ENCODE data around the gene SCAMP5.

Gene SCAMP5

DNA sequence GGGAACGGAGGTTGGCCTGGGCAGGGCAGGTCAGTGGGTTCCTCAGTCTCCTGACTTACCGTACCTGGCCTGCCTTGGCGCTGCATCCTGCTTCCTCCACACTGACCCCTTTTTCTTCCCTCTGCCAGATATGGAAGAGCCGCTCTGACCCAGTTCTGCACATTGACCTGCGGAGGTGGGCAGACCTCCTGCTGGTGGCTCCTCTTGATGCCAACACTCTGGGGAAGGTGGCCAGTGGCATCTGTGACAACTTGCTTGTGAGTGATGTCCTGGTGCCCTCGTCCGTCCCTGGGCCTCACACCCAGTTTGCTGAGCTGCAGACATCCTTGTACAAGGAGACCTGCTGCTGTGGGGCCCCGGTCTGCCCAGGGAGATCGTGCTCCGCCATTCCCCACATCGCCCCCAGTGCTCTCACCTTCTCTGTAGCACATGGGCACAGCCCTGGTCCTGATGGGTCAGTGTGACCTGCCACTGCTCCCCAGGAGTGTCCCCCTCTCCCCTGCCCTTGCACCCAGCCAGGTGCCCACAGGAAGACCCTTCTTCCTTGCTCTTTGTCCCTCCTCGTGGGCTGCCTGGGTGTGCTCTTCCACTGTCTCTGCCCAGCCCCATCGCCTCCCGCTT is 49.0 kb downstream of the SCAMP5 start:
- peaks cover 27% of the 10 kb centered on the region for H3K4me1 ChIP-seq (ENCODE audit: control insufficient read depth, insufficient read depth, low read length)
- no peak overlapping the region for H3K9ac ChIP-seq (ENCODE audit: low read length)
- peak overlapping the region; percentile 19 for H3K27ac ChIP-seq (ENCODE audit: low read depth, low read length)
- no peaks in the 10 kb centered on the region for H3K27me3 ChIP-seq (ENCODE audit: control insufficient read depth, insufficient read depth, low read length)
- H3K36me3 ChIP-seq (ENCODE audit: control insufficient read depth, insufficient read depth, low read length), result no peaks in the 10 kb centered on the region
- peak overlapping the region; percentile 5 for H3K4me3 ChIP-seq (ENCODE audit: low read length)

DNA sequence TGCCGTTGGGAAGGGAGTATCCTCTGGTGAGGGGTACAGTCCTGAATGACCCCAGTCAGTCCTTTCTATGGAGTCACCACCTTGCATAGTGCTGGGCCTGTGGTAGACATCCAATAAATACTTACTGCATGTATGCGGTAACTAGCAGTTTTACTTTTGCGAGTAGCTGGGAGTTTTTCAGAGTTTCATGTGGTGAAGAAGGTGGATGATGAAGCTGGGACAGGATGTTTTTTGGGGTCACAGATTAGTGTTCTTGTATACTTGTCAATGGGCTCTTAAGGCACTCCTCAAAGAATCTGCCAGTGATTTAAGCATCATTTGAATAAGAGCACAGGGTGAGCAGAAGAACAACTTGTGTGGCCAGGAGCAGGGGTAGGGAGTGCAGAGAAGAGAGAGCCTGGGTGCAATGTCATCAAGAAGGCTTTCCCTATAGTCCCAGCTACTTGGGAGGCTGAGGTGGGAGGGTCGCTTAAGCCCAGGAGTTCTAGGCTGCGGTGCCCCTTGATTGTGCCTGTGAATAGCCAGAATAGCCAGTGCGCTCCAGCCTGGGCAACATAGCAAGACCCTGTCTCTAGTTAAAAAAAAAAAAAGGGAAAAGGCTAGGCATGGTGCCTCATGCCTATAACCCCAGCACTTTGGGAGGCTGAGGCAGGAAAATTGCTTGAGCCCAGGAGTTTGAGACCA is 50.1 kb downstream of the SCAMP5 start:
- Histone ChIP-seq H3K27me3 (ENCODE audit: control insufficient read depth, insufficient read depth, low read length) (no peaks in the 10 kb centered on the region), H3K27ac (ENCODE audit: low read depth, low read length) (no peak overlapping the region), H3K4me3 (ENCODE audit: low read length) (no peak overlapping the region), H3K4me1 (ENCODE audit: control insufficient read depth, insufficient read depth, low read length) (peaks cover 29% of the 10 kb centered on the region), H3K36me3 (ENCODE audit: control insufficient read depth, insufficient read depth, low read length) (no peaks in the 10 kb centered on the region), H3K9ac (ENCODE audit: low read length) (no peak overlapping the region)

DNA sequence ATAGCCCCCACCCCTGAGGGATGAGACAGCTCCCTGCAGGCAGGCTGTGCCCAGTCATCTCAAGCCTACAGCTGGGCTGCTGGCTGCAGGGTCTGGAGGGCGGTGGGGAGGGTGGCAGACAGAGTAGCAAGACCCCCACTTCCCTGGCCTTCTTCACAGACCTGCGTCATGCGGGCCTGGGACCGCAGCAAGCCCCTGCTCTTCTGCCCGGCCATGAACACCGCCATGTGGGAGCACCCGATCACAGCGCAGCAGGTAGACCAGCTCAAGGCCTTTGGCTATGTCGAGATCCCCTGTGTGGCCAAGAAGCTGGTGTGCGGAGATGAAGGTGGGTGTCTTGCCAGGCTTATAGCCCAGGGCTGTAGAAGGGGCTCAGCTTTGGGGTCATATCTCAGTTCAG is 53.0 kb downstream of the SCAMP5 start:
- Histone ChIP-seq H3K27me3 (ENCODE audit: control insufficient read depth, insufficient read depth, low read length) (no peaks in the 10 kb centered on the region), H3K27ac (ENCODE audit: low read depth, low read length) (no peak overlapping the region), H3K9ac (ENCODE audit: low read length) (no peak overlapping the region), H3K4me1 (ENCODE audit: control insufficient read depth, insufficient read depth, low read length) (peaks cover 24% of the 10 kb centered on the region), H3K36me3 (ENCODE audit: control insufficient read depth, insufficient read depth, low read length) (no peaks in the 10 kb centered on the region), H3K4me3 (ENCODE audit: low read length) (no peak overlapping the region)

DNA sequence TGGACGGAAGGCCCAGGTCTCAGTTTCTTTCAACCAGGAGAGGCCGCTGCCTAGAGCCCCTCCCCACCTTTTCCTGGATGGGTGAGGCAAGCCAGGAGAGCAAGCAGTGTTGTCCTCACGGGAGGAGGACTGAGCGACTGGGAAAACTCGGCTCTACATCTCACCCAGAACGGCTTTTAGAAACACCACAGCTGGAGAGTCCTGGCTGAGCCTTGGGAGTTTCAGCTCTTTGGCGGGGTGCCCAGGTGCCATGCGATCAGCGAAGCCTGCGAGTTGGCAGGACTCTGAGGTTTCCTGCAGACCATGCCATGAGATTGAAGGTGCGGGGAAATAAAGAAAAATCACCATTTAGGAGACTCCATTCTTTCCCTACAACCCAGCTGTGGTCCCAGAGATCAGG is 54.0 kb downstream of the SCAMP5 start:
- no peaks in the 10 kb centered on the region for H3K27me3 ChIP-seq (ENCODE audit: control insufficient read depth, insufficient read depth, low read length)
- H3K27ac ChIP-seq (ENCODE audit: low read depth, low read length), result peak overlapping the region; percentile 28
- peaks cover 20% of the 10 kb centered on the region for H3K4me1 ChIP-seq (ENCODE audit: control insufficient read depth, insufficient read depth, low read length)
- H3K9ac ChIP-seq (ENCODE audit: low read length), result no peak overlapping the region
- H3K36me3 ChIP-seq (ENCODE audit: control insufficient read depth, insufficient read depth, low read length), result no peaks in the 10 kb centered on the region
- no peak overlapping the region for H3K4me3 ChIP-seq (ENCODE audit: low read length)

DNA sequence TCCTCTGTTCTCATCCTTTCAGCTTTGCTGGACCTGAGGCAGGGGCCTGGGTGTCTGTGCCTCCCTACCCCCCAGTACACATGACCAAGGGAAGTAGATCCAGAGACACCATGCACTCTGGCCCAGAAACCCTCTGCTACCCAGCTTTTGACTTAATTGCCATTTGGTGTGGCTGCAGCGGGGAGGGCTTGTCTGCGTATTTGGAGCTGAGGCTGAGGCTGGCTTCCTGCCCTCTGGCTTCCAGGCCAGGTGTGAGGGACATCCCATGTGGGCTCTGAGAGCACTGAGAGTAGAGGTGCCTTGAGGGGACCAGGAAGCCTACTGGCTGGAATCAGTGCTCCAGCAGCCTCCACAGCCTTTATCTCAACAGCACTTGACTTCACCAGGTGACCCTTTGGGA is 54.9 kb downstream of the SCAMP5 start:
- no peaks in the 10 kb centered on the region for H3K36me3 ChIP-seq (ENCODE audit: control insufficient read depth, insufficient read depth, low read length)
- H3K9ac ChIP-seq (ENCODE audit: low read length), result no peak overlapping the region
- H3K4me1 ChIP-seq (ENCODE audit: control insufficient read depth, insufficient read depth, low read length), result peaks cover 16% of the 10 kb centered on the region
- H3K4me3 ChIP-seq (ENCODE audit: low read length), result no peak overlapping the region
- H3K27me3 ChIP-seq (ENCODE audit: control insufficient read depth, insufficient read depth, low read length), result no peaks in the 10 kb centered on the region
- H3K27ac ChIP-seq (ENCODE audit: low read depth, low read length), result no peak overlapping the region

DNA sequence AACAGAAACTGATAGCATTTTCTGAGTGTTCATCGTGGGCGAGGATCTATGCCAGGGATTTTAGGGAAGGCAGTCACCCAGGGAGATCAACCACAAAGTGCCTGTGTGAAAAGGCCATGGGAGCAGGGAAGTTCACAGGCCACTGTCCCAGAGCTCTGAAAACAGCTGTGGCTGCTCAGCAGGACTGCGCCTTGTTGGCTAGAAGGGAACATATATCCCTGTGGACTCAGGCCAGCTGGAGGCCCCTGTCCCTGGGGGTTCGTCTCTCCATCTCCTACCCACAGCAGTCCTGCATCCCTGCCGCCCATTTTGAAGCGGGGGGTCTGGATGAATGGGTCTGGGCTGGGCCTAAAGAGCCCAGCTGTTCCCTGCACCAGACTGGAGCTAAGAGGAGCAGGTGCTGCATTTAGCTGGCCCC is 55.8 kb downstream of the SCAMP5 start:
- Histone ChIP-seq H3K27me3 (ENCODE audit: control insufficient read depth, insufficient read depth, low read length) (no peaks in the 10 kb centered on the region), H3K27ac (ENCODE audit: low read depth, low read length) (no peak overlapping the region), H3K4me3 (ENCODE audit: low read length) (no peak overlapping the region), H3K9ac (ENCODE audit: low read length) (no peak overlapping the region), H3K4me1 (ENCODE audit: control insufficient read depth, insufficient read depth, low read length) (peaks cover 16% of the 10 kb centered on the region), H3K36me3 (ENCODE audit: control insufficient read depth, insufficient read depth, low read length) (no peaks in the 10 kb centered on the region)

DNA sequence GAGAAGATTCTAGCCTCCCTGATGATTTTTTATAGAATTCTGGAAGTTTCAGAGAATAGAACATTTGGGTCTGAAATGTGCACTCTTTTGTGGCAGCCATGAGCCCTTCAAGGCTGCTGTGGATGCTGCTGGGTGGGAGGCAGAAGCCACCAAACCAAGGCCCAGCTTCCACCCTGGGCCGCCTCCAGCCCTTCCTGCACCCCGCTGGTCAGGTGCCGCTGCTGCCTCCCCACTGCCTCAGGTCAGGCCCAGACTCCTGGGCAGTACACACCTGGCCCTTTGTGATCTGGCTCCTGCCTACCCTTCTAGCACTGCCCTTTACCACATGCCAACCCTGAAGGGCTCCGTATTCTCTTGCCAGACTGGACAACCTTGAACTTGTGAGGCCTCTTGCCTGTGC is 56.3 kb downstream of the SCAMP5 start:
- H3K36me3 ChIP-seq (ENCODE audit: control insufficient read depth, insufficient read depth, low read length), result no peaks in the 10 kb centered on the region
- no peak overlapping the region for H3K27ac ChIP-seq (ENCODE audit: low read depth, low read length)
- H3K9ac ChIP-seq (ENCODE audit: low read length), result no peak overlapping the region
- H3K27me3 ChIP-seq (ENCODE audit: control insufficient read depth, insufficient read depth, low read length), result no peaks in the 10 kb centered on the region
- H3K4me1 ChIP-seq (ENCODE audit: control insufficient read depth, insufficient read depth, low read length), result peaks cover 16% of the 10 kb centered on the region
- no peak overlapping the region for H3K4me3 ChIP-seq (ENCODE audit: low read length)

DNA sequence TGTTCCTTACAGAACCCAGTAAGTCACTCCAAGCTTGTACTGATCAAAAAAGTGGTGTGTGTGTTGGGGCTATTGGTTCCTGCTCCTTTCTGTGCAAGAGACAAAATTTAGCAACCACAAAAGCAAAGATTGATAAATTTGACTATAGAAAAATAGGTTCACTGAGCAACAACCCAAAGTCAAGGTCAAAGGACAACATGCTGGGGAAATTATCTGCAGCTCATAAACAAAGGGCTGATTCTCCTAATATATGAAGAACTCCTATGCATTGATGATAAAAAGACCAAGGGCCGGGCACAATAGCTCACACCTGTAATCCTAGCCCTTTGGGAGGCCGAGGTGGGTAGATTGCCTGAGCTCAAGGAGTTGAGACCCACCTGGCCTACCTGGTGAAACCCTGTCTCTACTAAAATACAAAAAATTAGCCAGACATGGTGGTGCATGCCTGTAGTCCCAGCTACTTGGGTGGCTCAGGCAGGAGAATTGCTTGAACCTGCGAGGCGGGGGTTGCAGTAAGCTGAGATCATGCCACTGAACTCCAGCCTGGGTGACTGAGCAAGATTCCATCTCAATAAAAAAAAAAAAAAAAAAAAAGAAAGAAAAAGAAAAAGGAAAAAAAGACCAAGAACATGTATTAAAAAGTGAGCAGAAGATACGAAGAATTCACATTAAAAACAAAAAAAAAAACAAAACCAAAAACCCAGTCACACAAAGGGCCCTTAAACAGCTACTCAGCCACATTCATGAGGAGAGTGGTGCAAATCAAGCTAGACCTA is 57.8 kb downstream of the SCAMP5 start:
- Histone ChIP-seq H3K27ac (ENCODE audit: low read depth, low read length) (no peak overlapping the region), H3K4me3 (ENCODE audit: low read length) (no peak overlapping the region), H3K36me3 (ENCODE audit: control insufficient read depth, insufficient read depth, low read length) (no peaks in the 10 kb centered on the region), H3K9ac (ENCODE audit: low read length) (no peak overlapping the region), H3K4me1 (ENCODE audit: control insufficient read depth, insufficient read depth, low read length) (peaks cover 8% of the 10 kb centered on the region), H3K27me3 (ENCODE audit: control insufficient read depth, insufficient read depth, low read length) (no peaks in the 10 kb centered on the region)

DNA sequence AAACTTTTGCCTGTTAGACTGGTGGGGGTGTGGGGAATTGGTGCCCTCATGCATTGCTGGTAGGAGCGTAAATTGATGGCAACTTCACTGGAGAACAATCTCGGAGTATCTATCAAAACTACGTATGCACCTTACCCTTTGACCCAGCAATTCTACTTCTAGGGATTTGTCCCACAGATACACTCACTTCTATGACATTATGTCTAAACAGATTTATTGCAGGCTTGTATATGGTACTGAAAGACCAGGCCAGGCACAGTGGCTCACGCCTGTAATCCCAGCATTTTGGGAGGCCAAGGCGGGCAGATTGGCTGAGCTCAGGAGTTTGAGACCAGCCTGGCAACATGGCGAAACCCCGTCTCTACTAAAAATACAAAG is 58.4 kb downstream of the SCAMP5 start:
- H3K9ac ChIP-seq (ENCODE audit: low read length), result no peak overlapping the region
- no peaks in the 10 kb centered on the region for H3K36me3 ChIP-seq (ENCODE audit: control insufficient read depth, insufficient read depth, low read length)
- H3K27me3 ChIP-seq (ENCODE audit: control insufficient read depth, insufficient read depth, low read length), result no peaks in the 10 kb centered on the region
- peaks cover 7% of the 10 kb centered on the region for H3K4me1 ChIP-seq (ENCODE audit: control insufficient read depth, insufficient read depth, low read length)
- H3K27ac ChIP-seq (ENCODE audit: low read depth, low read length), result no peak overlapping the region
- no peak overlapping the region for H3K4me3 ChIP-seq (ENCODE audit: low read length)

DNA sequence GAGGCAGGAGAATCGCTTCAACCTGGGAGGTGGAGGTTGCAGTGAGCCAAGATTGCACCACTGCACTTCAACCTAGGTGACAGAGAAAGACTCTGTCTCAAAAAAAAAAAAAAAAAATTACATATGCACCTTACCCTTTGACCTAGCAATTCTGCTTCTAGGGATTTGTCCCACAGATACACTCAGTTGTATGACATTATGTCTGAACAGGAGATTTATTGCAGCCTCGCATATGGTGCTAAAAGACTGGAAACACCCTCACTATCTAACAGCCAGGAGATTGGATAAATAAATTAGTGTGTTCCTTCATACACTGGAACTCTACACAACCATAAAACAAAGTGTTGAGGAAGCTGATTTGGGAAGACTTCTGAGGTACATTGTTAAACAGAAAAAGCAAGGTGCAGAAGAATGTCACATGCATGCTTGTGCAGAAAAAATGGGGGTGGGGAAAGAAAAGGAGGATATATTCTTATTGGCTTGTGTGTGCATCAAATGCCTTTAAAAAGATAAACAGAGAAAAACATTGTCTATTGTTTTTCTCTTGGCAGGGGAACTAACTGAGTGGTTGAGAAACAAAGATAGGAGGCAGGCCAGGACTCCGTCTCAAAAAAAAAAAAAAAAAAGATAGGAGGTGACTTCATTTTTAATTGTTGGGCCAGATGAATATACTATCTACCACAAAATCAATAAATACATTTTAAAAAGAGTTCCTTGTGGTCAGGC is 59.0 kb downstream of the SCAMP5 start:
- Histone ChIP-seq H3K9ac (ENCODE audit: low read length) (no peak overlapping the region), H3K27me3 (ENCODE audit: control insufficient read depth, insufficient read depth, low read length) (no peaks in the 10 kb centered on the region), H3K4me1 (ENCODE audit: control insufficient read depth, insufficient read depth, low read length) (peaks cover 3% of the 10 kb centered on the region), H3K36me3 (ENCODE audit: control insufficient read depth, insufficient read depth, low read length) (no peaks in the 10 kb centered on the region), H3K4me3 (ENCODE audit: low read length) (no peak overlapping the region), H3K27ac (ENCODE audit: low read depth, low read length) (no peak overlapping the region)

DNA sequence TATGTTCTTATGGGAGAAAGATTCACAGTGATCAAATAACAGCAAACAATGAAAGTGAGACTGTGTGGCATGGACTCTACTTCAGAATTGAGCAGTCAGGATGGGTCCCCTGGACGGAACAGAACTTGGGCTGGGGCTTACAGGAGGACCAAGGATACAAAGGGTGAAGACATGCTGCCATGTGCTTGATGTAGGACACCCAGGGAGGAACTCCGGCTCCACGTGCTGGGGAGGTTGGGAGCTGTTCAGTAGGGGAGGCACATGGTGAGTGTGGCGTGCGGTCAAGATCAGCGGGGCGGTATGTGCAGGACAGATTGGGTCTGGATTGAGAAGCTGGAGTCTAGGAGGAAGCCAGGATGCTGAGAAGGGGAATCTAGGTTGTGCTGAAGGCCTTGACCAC is 60.7 kb downstream of the SCAMP5 start:
- Histone ChIP-seq H3K36me3 (ENCODE audit: control insufficient read depth, insufficient read depth, low read length) (no peaks in the 10 kb centered on the region), H3K4me3 (ENCODE audit: low read length) (no peak overlapping the region), H3K27me3 (ENCODE audit: control insufficient read depth, insufficient read depth, low read length) (no peaks in the 10 kb centered on the region), H3K9ac (ENCODE audit: low read length) (no peak overlapping the region), H3K27ac (ENCODE audit: low read depth, low read length) (no peak overlapping the region), H3K4me1 (ENCODE audit: control insufficient read depth, insufficient read depth, low read length) (no peaks in the 10 kb centered on the region)

DNA sequence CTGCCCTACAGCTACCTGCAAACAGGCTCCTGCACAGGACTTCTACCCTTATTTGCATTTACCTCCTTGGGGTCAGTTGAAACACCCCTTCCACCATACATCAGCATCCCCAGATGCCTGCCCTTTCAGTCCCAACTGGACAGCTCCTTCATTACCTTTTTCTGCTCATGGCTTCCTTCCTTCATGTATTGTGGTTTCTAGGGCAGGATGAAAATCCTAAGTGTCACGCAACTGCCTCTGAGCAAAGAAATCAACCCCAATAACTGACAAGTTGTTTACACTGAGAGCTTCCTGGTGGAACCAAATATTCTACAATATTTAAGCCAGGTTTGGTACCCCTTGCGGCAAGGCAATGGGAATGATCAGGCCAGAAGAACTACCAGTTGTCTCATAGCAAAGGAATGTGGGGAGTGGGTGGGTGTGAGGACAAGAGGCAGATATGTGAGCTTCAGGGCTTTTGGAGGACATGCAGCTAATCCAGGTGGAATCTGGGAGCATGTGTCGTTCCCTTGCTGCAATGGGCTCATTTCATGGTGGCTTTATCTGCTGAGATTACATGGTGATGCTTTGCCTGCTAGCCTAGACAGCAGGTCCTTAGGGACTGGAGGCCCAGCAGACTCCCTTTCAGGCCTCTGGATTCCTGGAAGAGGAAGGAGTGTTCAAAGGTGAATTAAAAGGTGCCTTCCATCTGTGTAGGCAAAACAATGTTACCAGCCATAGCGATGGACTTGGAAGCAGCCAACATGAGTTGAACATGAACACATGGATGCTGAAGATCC is 63.0 kb downstream of the SCAMP5 start:
- Histone ChIP-seq H3K36me3 (ENCODE audit: control insufficient read depth, insufficient read depth, low read length) (no peaks in the 10 kb centered on the region), H3K4me3 (ENCODE audit: low read length) (no peak overlapping the region), H3K27me3 (ENCODE audit: control insufficient read depth, insufficient read depth, low read length) (no peaks in the 10 kb centered on the region), H3K27ac (ENCODE audit: low read depth, low read length) (no peak overlapping the region), H3K9ac (ENCODE audit: low read length) (no peak overlapping the region), H3K4me1 (ENCODE audit: control insufficient read depth, insufficient read depth, low read length) (no peaks in the 10 kb centered on the region)

All from rectal smooth muscle tissue (tissue), 1 donor.